Pancreas (tissue), 10 donors: ENCODE results near the gene AGAP3. TPM values are rescaled to one million over a fixed set of nuclear protein-coding genes. Genes with fewer than 3 reads are reported as not detected.

Experiments
- ATAC-seq, 4 donors: fragments of 200-7000 bp; cut with Tn5 transposase; one replicate each; pipeline versions ENCODE4 v1.8.0 to v1.9.1; 2020; ENCODE audit warnings: mild to moderate bottlenecking in 4 of 4, moderate library complexity in 4 of 4
- DNase-seq, 6 donors: peaks; one replicate each; pipeline ENCODE4 v3.0.0-alpha.2; 2020
- FAIRE-seq: peaks from 2 replicates; lab custom pipeline; 2012; peaks lifted over from hg19 to GRCh38; lab: Jason Lieb, UNC
- H3K27ac ChIP-seq, 4 donors: fragments of 200-600 bp; sonication (generic); 1 replicate in 3 of 4; 2 replicates in 1 of 4; pipeline versions ENCODE4 v1.5.0 to v1.8.0; 2020
- H3K27me3 ChIP-seq, 4 donors: fragments of 200-600 bp; one replicate each; pipeline ENCODE4 v1.8.0; 2021
- H3K36me3 ChIP-seq, 3 donors: fragments of 200-600 bp; sonication (generic) in 1 of 3; one replicate each; pipeline versions ENCODE4 v1.5.0 to v1.8.0; 2020 to 2021
- H3K4me1 ChIP-seq, 3 donors: fragments of 200-600 bp; one replicate each; pipeline ENCODE4 v1.8.0; 2021
- H3K4me3 ChIP-seq, 4 donors: fragments of 200-600 bp; sonication (generic) in 2 of 4; one replicate each; pipeline versions ENCODE4 v1.5.0 to v1.8.0; 2020 to 2021
- H3K9me3 ChIP-seq, 4 donors: fragments of 200-600 bp; one replicate each; pipeline ENCODE4 v1.8.0; 2021
- WGBS, 2 donors: extraction: QIAGEN DNeasy Blood & Tissue Kit; methylation state at CpG; one replicate each; pipeline ENCODE4 v1.1.7; 2013; 5-methylcytosine and 5-hydroxymethylcytosine counted together
- intact Hi-C, 3 donors: fragments of 100-400 bp; cut with DNase I; formaldehyde crosslinking; loops; one replicate each; pipeline versions ENCODE4 v1.11.1 to v1.14.2; 2022
- polyA plus RNA-seq, 2 donors: library from polyadenylated mRNA; stranded (reverse); fragments of 200-250 nt; gene quantifications; one replicate each; pipeline ENCODE4 v1.2.3, GENCODE V29; 2013
- total RNA-seq, 6 donors: library from RNA; stranded (reverse); fragmentation: NEBNext Ultra II Directional in 4 of 6; extraction: Animal tissue kit (Norgen Biotek cat#: 25700) in 4 of 6; gene quantifications; one replicate each; pipeline versions ENCODE4 v1.2.1 to v1.2.4, GENCODE V29; 2021 to 2023
- TF ChIP-seq, protein P1 (sequence below), 4 donors: fragments of 200-600 bp; sonication (generic) in 3 of 4; IDR thresholded peaks; one replicate each; pipeline versions ENCODE4 v1.5.0 to v1.8.0; 2021; ENCODE audit warnings: antibody characterized with exemption in 4 of 4
- donor health status: healthy with polysubstance abuse.
- donor health status: DM: no; HTN: no; CAD: no; lungs with moderate emphysema.
- donor health status: DM: no; HTN: no; CAD: no.
- donor health status: control.
- donor health status: control.
- donor health status: Bipolar disorder and iron deficiency.
- donor health status: DM: yes; HTN: yes; CAD: no.
- donor health status: DM: no; HTN: no; CAD: no.
- donor health status: DM: no; HTN: no; CAD: no.
- donor health status: DM: yes; HTN: yes; CAD: no.

AGAP3 gene
- total and polyA plus RNA-seq, 8 donors: 41.5 to 93.9 (median 58.4) TPM

DNA sequence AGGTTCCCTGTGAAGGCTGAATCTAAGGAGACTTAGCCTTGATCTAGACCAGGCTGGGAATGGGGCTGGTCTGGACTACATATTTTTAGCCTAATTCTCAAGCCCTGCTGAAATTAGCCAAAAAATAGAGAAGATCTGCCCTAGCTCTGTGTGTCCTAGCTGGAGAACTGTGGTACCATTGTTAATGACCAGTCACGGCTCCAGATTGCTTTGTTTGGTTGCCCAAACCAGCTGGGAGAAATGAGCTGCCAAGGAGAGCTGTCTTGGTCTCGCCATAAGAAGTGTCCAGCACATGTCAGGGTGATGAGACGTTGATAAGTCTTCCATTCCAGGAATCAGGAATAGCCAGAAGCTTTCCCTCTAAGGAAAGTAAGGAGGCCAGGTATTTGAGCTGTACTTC is 60.5 kb downstream of the AGAP3 start:
- ATAC-seq: peak in 1 of 4 donors; percentile 2
- 45 to 49% methylated on average over 3 of the region's 3 CpGs for WGBS, 2 donors
- H3K9me3 ChIP-seq: no peaks in the 10 kb centered on the region
- TF ChIP-seq, protein P1, sequence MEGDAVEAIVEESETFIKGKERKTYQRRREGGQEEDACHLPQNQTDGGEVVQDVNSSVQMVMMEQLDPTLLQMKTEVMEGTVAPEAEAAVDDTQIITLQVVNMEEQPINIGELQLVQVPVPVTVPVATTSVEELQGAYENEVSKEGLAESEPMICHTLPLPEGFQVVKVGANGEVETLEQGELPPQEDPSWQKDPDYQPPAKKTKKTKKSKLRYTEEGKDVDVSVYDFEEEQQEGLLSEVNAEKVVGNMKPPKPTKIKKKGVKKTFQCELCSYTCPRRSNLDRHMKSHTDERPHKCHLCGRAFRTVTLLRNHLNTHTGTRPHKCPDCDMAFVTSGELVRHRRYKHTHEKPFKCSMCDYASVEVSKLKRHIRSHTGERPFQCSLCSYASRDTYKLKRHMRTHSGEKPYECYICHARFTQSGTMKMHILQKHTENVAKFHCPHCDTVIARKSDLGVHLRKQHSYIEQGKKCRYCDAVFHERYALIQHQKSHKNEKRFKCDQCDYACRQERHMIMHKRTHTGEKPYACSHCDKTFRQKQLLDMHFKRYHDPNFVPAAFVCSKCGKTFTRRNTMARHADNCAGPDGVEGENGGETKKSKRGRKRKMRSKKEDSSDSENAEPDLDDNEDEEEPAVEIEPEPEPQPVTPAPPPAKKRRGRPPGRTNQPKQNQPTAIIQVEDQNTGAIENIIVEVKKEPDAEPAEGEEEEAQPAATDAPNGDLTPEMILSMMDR (IDR thresholded peaks at IDR 0.05): no peak
- no peak overlapping the region for H3K27ac ChIP-seq
- FAIRE-seq: no peak
- no peak overlapping the region for H3K4me3 ChIP-seq
- H3K36me3 ChIP-seq: peaks cover 0 to 23% (median 5%) of the 10 kb centered on the region in 3 donors
- DNase-seq: no peak
- no peaks in the 10 kb centered on the region for H3K4me1 ChIP-seq
- intact Hi-C loops: no loop called here
- H3K27me3 ChIP-seq: no peaks in the 10 kb centered on the region

DNA sequence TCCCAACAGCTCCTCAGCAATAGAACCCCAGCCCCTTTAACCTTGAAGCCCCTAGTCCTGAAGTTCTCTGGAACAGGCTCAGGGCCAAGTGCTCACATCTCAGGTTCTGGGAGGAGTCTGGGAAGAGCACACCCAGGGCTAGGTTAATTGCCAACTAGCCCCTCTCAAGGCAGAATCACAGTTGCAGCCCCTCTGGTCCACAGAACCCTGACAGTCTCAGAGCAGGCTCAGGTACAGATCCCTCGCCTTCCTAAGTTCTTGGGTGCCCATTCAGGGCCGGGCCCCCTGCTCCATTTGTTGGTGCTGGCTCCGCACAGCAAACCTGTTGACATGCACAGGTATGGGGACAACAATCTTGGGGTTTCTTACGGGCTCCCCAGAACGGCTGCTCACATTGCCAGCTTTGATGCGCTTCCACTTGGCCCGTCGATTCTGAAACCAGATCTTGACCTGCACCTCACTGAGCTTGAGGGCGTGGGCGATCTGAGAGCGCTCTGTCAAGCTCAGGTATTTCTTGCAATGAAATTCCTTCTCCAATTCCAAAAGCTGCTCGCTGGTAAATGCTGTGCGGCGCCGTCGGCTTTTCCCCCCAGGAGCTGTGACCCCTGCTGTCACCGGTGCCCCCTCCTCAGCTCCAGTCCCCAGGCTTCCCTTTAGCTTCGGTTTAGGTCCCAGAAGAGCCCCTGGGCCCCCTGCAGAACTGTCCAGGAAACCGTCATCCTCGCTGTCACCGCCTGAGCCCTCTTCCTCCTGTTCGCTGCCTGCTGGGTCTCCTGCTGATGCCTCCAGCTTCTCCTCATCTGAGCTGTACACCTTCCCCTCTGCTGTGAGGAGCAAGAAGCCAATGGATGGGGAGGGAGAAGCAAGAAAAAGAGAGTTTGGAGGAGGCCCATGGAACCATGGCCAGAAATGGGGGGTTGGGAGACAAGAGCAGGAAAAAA is 62.3 kb downstream of the AGAP3 start:
- Histone ChIP-seq H3K4me3 (no peak overlapping the region), H3K27me3 (peaks cover 0 to 6% (median 0%) of the 10 kb centered on the region in 4 donors), H3K27ac (no peak overlapping the region), H3K36me3 (peaks cover 0 to 8% (median 5%) of the 10 kb centered on the region in 3 donors), H3K4me1 (no peaks in the 10 kb centered on the region), H3K9me3 (no peaks in the 10 kb centered on the region)
- WGBS, 2 donors: 49 to 57% methylated on average over 22 of the region's 22 CpGs
- peak in 1 of 4 donors; percentile 4 for ATAC-seq
- FAIRE-seq: no peak
- peak in 1 of 6 donors; percentile 8 for DNase-seq
- intact Hi-C loops: no loop called here
- TF ChIP-seq, protein P1 (IDR thresholded peaks at IDR 0.05): no peak

DNA sequence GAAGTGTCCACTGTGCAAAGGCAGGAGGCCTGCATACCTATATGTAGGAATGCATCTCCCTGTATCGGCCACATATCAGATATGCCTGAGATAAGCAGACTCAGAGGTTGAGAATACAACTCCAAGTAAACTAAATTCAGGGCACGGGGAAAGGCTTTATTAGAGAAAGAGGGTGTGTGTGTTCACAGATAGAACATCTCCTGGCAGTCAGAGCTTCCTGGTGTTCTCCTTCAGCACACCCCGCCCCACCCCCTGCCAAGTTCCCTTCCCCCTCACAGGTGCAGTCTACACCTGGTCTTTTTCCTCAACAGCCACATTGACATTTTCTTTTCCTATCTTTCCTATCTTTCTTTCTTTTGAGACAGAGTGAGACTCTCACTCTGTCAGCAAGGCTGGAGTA is 64.1 kb downstream of the AGAP3 start:
- no peaks in the 10 kb centered on the region for H3K4me1 ChIP-seq
- FAIRE-seq (no peak), ATAC-seq (peak in 1 of 4 donors; percentile 33), DNase-seq (no peak)
- WGBS, 2 donors: 39 to 56% methylated on average over 3 of the region's 3 CpGs
- intact Hi-C loops: no loop called here
- no peak overlapping the region for H3K27ac ChIP-seq
- TF ChIP-seq, protein P1 (IDR thresholded peaks at IDR 0.05): no peak
- no peaks in the 10 kb centered on the region for H3K36me3 ChIP-seq
- H3K27me3 ChIP-seq: peaks cover 0 to 13% (median 0%) of the 10 kb centered on the region in 4 donors
- H3K9me3 ChIP-seq: no peaks in the 10 kb centered on the region
- no peak overlapping the region for H3K4me3 ChIP-seq

DNA sequence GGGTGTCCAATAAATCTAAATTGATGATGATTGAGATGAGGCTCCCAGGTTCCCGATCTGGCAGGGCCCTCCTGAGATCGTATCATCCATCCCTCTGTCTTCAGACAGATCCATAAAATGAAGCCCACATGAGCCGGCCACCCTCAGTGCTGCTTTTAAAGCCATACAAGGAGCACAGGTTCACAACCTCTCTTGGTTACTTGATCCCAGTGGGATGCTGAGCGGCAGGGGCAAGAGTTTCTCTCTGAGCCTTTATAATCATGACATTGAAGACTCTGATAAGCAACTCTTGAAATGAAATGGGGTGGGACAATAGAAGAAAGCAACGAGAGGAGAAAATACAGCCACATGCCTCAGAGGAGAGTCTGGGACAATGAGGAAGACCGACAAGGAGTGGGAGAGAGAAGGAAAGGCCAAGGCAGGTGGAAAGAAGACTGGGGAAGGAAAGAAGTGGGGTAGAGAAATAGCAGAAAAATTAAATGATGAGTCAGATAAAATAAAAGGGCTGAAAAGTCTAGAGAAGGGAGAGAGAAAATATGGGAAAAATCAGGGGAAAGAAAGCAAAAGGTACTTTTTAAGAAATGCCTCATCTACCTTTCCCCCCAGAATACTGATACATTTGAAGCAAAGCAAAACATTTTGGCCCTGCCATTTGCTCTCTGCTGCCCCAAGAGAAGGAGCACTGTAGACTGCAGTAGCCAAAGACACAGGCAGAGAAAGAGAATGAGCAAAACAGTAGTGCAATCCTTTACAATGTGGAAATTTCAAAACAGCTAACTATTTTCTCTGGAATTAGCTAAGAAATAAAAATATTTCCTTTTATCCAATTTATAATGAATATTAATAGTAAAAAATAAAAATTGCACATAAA is 66.6 kb downstream of the AGAP3 start:
- FAIRE-seq (no peak), ATAC-seq (no peak), DNase-seq (no peak)
- intact Hi-C loops: no loop called here
- Histone ChIP-seq H3K9me3 (no peaks in the 10 kb centered on the region), H3K27ac (no peak overlapping the region), H3K4me1 (no peaks in the 10 kb centered on the region), H3K27me3 (peaks cover 0 to 13% (median 0%) of the 10 kb centered on the region in 4 donors), H3K4me3 (no peak overlapping the region), H3K36me3 (no peaks in the 10 kb centered on the region)
- TF ChIP-seq, protein P1 (IDR thresholded peaks at IDR 0.05): no peak
- 55 to 66% methylated on average over 6 of the region's 6 CpGs for WGBS, 2 donors
